ENCODE measurements around the gene SLIRP.

GRCh38 chr14:77709412-77709811 lies 1.5 kb downstream of the SLIRP start:
- TF ChIP-seq CTCF (IDR thresholded peaks at IDR 0.05) (no peak), ZFX (IDR thresholded peaks at IDR 0.05; ENCODE audit: borderline replicate concordance) (no peak)
